Measurements from ENCODE around the gene JPH3. TPM values are rescaled to one million over a fixed set of nuclear protein-coding genes. Genes with fewer than 3 reads are reported as not detected.

JPH3 gene
- total and polyA plus RNA-seq, 10 of the 15 experiments (the other 5 are each of a cell fraction or from before 2014, with no cell fraction given), result 0.05 TPM; not detected in 9

- POLR2A ChIA-PET, result no interaction called here
- no peak for FAIRE-seq
- in situ Hi-C loops (cut with MboI), result no loop called here
Observed at GRCh38 chr16:87666919-87667318, 64.6 kb downstream of the JPH3 start.

More at GRCh38 chr16:87666919-87667318, 64.6 kb downstream of the JPH3 start:
- no peak; the same call in 2 of the 3 replicates for ATAC-seq
- BruUV-seq (replicated peaks), result no TSS peak
- Histone ChIP-seq H3K4me3 (no peak overlapping the region), H3K9me3 (replicated peaks; ENCODE audit: control insufficient read depth, insufficient read depth, low read length) (no peaks in the 10 kb centered on the region), H3K27me3 (replicated peaks in 1 of 2; ENCODE audit: control insufficient read depth in 2 of 2, insufficient read depth in 2 of 2, low read length in 1 of 2) (peaks cover 0 to 2% of the 10 kb centered on the region in 2 experiments; a peak in 2 of 4 replicates), H3K27ac (ENCODE audit: control insufficient read depth, insufficient read depth) (no peak overlapping the region), H3K79me2 (ENCODE audit: control insufficient read depth, insufficient read depth, low read length) (no peaks in the 10 kb centered on the region), H4K20me1 (ENCODE audit: control insufficient read depth, insufficient read depth) (no peaks in the 10 kb centered on the region), H3K4me2 (ENCODE audit: control insufficient read depth, insufficient read depth) (no peak overlapping the region), H2AFZ (ENCODE audit: control insufficient read depth, low read depth, low read length) (no peak overlapping the region), H3K4me1 (ENCODE audit: control insufficient read depth, insufficient read depth, low read length) (no peaks in the 10 kb centered on the region), H3K36me3 (ENCODE audit: control insufficient read depth in 2 of 2, insufficient read depth in 2 of 2, low read length in 1 of 2) (no peaks in the 10 kb centered on the region), H3K9ac (ENCODE audit: control insufficient read depth, insufficient read depth, low read length) (no peak overlapping the region)
- ChIA-PET RAD21 (ENCODE audit: unreplicated experiment) (no interaction called here), SMC1A (ENCODE audit: uncharacterized antibody, unreplicated experiment) (no interaction called here), CTCF (no interaction called here)
- DNase-seq (ENCODE audit: low read depth, low spot score), result no peak
- intact Hi-C loops (cut with micrococcal nuclease; ENCODE audit: unreplicated experiment), result no loop called here
- TF ChIP-seq PAX5 (IDR thresholded peaks at IDR 0.05; ENCODE audit: borderline replicate concordance, low read depth, low read length) (no peak), NR2C1 (IDR thresholded peaks at IDR 0.05) (no peak), RCOR1 (conservative IDR thresholded peaks at IDR 0.05; ENCODE audit: low read depth, low read length) (no peak), PRDM15 (CRISPR knock-in tag; IDR thresholded peaks at IDR 0.05) (no peak), NFYB (IDR thresholded peaks at IDR 0.05; ENCODE audit: insufficient read depth, low read depth, low read length) (no peak), MLLT1 (IDR thresholded peaks at IDR 0.05) (no peak), ELK1 (IDR thresholded peaks at IDR 0.05; ENCODE audit: low read depth, low read length) (no peak)
- WGBS (ENCODE audit: insufficient coverage, insufficient replicate concordance, low lambda C conversion rate, missing lambda C conversion rate), result 9% methylated on average over 16 of the region's 16 CpGs

Measured in GM12878 (cell line).